GOT3 (cell line): Measurements from ENCODE around the gene VWF.
"Not testable (repeated sequence)": the region's sequence is repeated elsewhere in the genome, so short reads cannot be mapped to it uniquely, and the experiment has no call there.

Experiments
- DNase-seq: peaks from one replicate; lab custom pipeline; 2025; ENCODE audit warnings: mixed read lengths; lab: John Stamatoyannopoulos, UW

VWF gene

GRCh38 chr12:6145564-6145963 lies 21.1 kb upstream of the VWF start:
- DNase-seq: no peak

GRCh38 chr12:6143303-6143675 lies 18.8 kb upstream of the VWF start:
- DNase-seq: no peak

- not testable (repeated sequence) for DNase-seq
Observed at GRCh38 chr12:6142368-6143302, 18.2 kb upstream of the VWF start.

GRCh38 chr12:6141731-6142367 lies 17.4 kb upstream of the VWF start:
- DNase-seq: not testable (repeated sequence)

- DNase-seq: no peak
Observed at GRCh38 chr12:6140651-6141447, 16.4 kb upstream of the VWF start.

- no peak for DNase-seq
Observed at GRCh38 chr12:6135071-6135470, 10.6 kb upstream of the VWF start.

- no peak for DNase-seq
Observed at GRCh38 chr12:6133642-6134041, 9.2 kb upstream of the VWF start.

- no peak for DNase-seq
Observed at GRCh38 chr12:6132496-6132895, 8.0 kb upstream of the VWF start.

GRCh38 chr12:6125310-6125608 lies 789 bp upstream of the VWF start:
- no peak for DNase-seq

- DNase-seq: no peak
Observed at GRCh38 chr12:6123258-6123657, 1.2 kb downstream of the VWF start.

GRCh38 chr12:6122201-6122600 lies 2.3 kb downstream of the VWF start:
- no peak for DNase-seq

GRCh38 chr12:6120796-6121473 lies 3.5 kb downstream of the VWF start:
- DNase-seq: no peak

- DNase-seq: no peak
Observed at GRCh38 chr12:6118891-6119568, 5.4 kb downstream of the VWF start.

GRCh38 chr12:6116471-6117021 lies 7.9 kb downstream of the VWF start:
- DNase-seq: no peak

- DNase-seq: no peak
Observed at GRCh38 chr12:6115389-6115788, 9.1 kb downstream of the VWF start.

GRCh38 chr12:6114476-6114870 lies 10.0 kb downstream of the VWF start:
- DNase-seq: no peak

GRCh38 chr12:6113691-6114475 lies 10.6 kb downstream of the VWF start:
- no peak for DNase-seq

GRCh38 chr12:6112004-6112403 lies 12.5 kb downstream of the VWF start:
- no peak for DNase-seq

GRCh38 chr12:6110006-6110405 lies 14.5 kb downstream of the VWF start:
- no peak for DNase-seq

GRCh38 chr12:6106218-6106617 lies 18.3 kb downstream of the VWF start:
- no peak for DNase-seq

GRCh38 chr12:6104842-6105241 lies 19.6 kb downstream of the VWF start:
- no peak for DNase-seq
